HG02642 (cell line): ENCODE measurements around the gene ATOH7.

ENCODE experiments used
- ATAC-seq: cut with Tn5 transposase; IDR thresholded peaks from one replicate; pipeline ENCODE4 v1.9.1; 2021; ENCODE audit warnings: mild to moderate bottlenecking; ENCODE audit not compliant: unreplicated experiment, poor library complexity

The ATOH7 gene

DNA sequence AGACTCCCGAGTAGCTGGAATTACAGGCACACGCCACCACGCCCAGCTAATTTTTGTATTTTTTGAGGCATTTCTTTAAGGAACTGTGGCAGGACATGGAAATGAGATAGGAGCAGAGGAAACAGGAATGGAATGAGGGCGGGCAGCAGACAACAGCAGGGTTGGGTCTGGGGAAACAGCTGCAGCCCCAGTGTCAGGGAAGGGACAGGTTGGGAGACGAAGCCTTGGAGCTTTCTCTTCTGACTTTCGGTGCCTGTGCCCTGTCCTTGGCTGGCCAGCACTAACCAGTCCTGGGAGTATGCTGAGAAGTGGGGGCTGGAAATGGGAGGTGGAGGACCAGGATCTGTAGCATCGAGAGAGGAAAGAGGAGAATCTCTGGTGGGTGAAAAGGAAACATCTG, 47.4 kb downstream of the ATOH7 start:
- no peak for ATAC-seq
